ENCODE results near the gene STIM2. TPM values are rescaled to one million over a fixed set of nuclear protein-coding genes. Genes with fewer than 3 reads are reported as not detected.

STIM2 gene
- total and polyA plus RNA-seq, 10 of the 15 experiments (the other 5 are each of a cell fraction or from before 2014, with no cell fraction given), result 4.7 to 41.5 (median 16.9) TPM

DNA sequence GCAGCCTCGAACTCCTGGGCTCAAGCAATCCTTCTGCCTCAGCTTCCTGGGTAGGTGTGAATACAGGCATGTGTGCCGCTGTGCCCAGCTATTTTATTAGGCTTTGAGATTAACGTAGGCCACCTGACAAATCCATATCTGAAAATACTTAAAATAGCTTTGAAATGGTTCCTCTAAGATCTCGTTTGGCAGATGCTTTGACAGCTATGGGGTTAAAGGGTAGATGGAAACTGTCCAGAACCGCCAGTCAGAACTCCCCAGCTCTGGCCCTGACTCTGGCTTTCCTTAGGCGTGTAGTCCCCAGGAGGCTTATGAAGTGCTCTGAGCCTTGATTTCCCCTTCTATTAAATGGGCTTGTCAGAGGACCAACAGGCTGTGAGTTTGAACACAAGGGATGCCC lies 32.8 kb upstream of the STIM2 start:
- Histone ChIP-seq H3K79me2 (ENCODE audit: control insufficient read depth, insufficient read depth, low read length) (no peaks in the 10 kb centered on the region), H3K4me3 (no peak overlapping the region), H3K36me3 (ENCODE audit: control insufficient read depth in 2 of 2, insufficient read depth in 2 of 2, low read length in 1 of 2) (no peaks in the 10 kb centered on the region), H3K4me1 (ENCODE audit: control insufficient read depth, insufficient read depth, low read length) (peaks cover 15% of the 10 kb centered on the region), H3K9me3 (replicated peaks; ENCODE audit: control insufficient read depth, insufficient read depth, low read length) (peaks cover 6% of the 10 kb centered on the region; the same call in 2 of the 3 replicates), H2AFZ (ENCODE audit: control insufficient read depth, low read depth, low read length) (no peak overlapping the region), H3K27ac (ENCODE audit: control insufficient read depth, insufficient read depth) (no peak overlapping the region), H4K20me1 (ENCODE audit: control insufficient read depth, insufficient read depth) (no peaks in the 10 kb centered on the region), H3K9ac (ENCODE audit: control insufficient read depth, insufficient read depth, low read length) (no peak overlapping the region), H3K27me3 (replicated peaks in 1 of 2; ENCODE audit: control insufficient read depth in 2 of 2, insufficient read depth in 2 of 2, low read length in 1 of 2) (no peaks in the 10 kb centered on the region), H3K4me2 (ENCODE audit: control insufficient read depth, insufficient read depth) (no peak overlapping the region)
- ChIA-PET SMC1A (ENCODE audit: uncharacterized antibody, unreplicated experiment) (interaction anchor here (0.5 to 3.6 kb wide), 14 partner anchors 10 to 182 kb away, joined by 3 to 14 read pairs (median 4); partner anchors contain the start of gene STIM2), POLR2A (interaction anchor here (1.3 to 1.6 kb wide), 2 partner anchors 9 to 59 kb away, joined by 3 to 4 read pairs; no protein-coding TSS in a partner anchor), RAD21 (ENCODE audit: unreplicated experiment) (interaction anchor here (0.7 to 2.9 kb wide), 5 partner anchors 9 to 171 kb away, joined by 3 to 12 read pairs (median 3); no protein-coding TSS in a partner anchor), CTCF (interaction anchor here (0.5 to 1.1 kb wide), 2 partner anchors 10 to 13 kb away, joined by 3 read pairs; no protein-coding TSS in a partner anchor)
- WGBS (ENCODE audit: insufficient coverage, insufficient replicate concordance, low lambda C conversion rate, missing lambda C conversion rate), result 70% methylated on average over 6 of the region's 6 CpGs
- in situ Hi-C loops (cut with MboI) (no loop called here), intact Hi-C loops (cut with micrococcal nuclease; ENCODE audit: unreplicated experiment) (no loop called here)
- FAIRE-seq, result no peak
- no TSS peak for BruUV-seq (replicated peaks)
- no peak for ATAC-seq
- TF ChIP-seq GATAD2B (conservative IDR thresholded peaks at IDR 0.05; ENCODE audit: low read depth), result no peak
- no peak for TF ChIP-seq EP300 (IDR thresholded peaks at IDR 0.05; ENCODE audit: borderline replicate concordance in 1 of 2, control insufficient read depth in 1 of 2, low read depth in 2 of 2, low read length in 2 of 2)
- no peak for TF ChIP-seq EED (IDR thresholded peaks at IDR 0.05; ENCODE audit: low read depth)
- no peak for DNase-seq (ENCODE audit: low read depth, low spot score)

DNA sequence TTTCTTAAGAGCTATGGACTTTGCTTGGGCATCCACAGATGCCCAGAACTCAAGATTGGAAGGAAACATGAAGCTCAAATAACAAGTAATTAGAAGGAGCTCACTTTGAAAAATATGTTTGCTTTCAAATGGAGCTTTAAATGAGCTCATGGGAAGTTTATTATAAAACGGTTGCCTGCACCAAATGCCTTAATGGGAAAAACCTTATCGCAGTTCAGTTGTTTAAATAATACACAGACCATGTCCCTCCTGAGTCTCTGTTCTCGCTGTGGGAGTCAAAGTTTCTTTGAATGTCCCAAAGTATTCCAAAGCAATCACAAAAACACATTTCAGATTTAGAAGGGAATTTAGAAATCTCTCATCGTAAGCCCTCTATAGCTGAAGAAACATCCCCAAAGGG lies 31.6 kb upstream of the STIM2 start:
- ATAC-seq, result no peak
- WGBS (ENCODE audit: insufficient coverage, insufficient replicate concordance, low lambda C conversion rate, missing lambda C conversion rate), result 79% methylated on average over 4 of the region's 4 CpGs
- intact Hi-C loops (cut with micrococcal nuclease; ENCODE audit: unreplicated experiment) (no loop called here), in situ Hi-C loops (cut with MboI) (no loop called here)
- POLR2A ChIA-PET, result interaction anchor here (0.9 to 1.2 kb wide), 2 partner anchors 28 to 72 kb away, joined by 3 read pairs; no protein-coding TSS in a partner anchor
- no peak for TF ChIP-seq FOXM1 (IDR thresholded peaks at IDR 0.05; ENCODE audit: low read depth, low read length)
- TF ChIP-seq, protein P1, sequence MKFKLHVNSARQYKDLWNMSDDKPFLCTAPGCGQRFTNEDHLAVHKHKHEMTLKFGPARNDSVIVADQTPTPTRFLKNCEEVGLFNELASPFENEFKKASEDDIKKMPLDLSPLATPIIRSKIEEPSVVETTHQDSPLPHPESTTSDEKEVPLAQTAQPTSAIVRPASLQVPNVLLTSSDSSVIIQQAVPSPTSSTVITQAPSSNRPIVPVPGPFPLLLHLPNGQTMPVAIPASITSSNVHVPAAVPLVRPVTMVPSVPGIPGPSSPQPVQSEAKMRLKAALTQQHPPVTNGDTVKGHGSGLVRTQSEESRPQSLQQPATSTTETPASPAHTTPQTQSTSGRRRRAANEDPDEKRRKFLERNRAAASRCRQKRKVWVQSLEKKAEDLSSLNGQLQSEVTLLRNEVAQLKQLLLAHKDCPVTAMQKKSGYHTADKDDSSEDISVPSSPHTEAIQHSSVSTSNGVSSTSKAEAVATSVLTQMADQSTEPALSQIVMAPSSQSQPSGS (IDR thresholded peaks at IDR 0.05; ENCODE audit: low read length), result no peak
- no peak for TF ChIP-seq CBX3 (IDR thresholded peaks at IDR 0.05; ENCODE audit: borderline replicate concordance, low read depth)
- no peak for TF ChIP-seq IKZF1 (conservative IDR thresholded peaks at IDR 0.05)
- TF ChIP-seq, protein P2, sequence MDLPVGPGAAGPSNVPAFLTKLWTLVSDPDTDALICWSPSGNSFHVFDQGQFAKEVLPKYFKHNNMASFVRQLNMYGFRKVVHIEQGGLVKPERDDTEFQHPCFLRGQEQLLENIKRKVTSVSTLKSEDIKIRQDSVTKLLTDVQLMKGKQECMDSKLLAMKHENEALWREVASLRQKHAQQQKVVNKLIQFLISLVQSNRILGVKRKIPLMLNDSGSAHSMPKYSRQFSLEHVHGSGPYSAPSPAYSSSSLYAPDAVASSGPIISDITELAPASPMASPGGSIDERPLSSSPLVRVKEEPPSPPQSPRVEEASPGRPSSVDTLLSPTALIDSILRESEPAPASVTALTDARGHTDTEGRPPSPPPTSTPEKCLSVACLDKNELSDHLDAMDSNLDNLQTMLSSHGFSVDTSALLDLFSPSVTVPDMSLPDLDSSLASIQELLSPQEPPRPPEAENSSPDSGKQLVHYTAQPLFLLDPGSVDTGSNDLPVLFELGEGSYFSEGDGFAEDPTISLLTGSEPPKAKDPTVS (IDR thresholded peaks at IDR 0.05; ENCODE audit: low read depth, low read length), result no peak
- Histone ChIP-seq H3K4me3 (no peak overlapping the region), H3K9me3 (replicated peaks; ENCODE audit: control insufficient read depth, insufficient read depth, low read length) (peaks cover 2% of the 10 kb centered on the region; the same call in 2 of the 3 replicates), H3K4me1 (ENCODE audit: control insufficient read depth, insufficient read depth, low read length) (peaks cover 11% of the 10 kb centered on the region), H2AFZ (ENCODE audit: control insufficient read depth, low read depth, low read length) (no peak overlapping the region), H4K20me1 (ENCODE audit: control insufficient read depth, insufficient read depth) (no peaks in the 10 kb centered on the region), H3K4me2 (ENCODE audit: control insufficient read depth, insufficient read depth) (no peak overlapping the region), H3K36me3 (ENCODE audit: control insufficient read depth in 2 of 2, insufficient read depth in 2 of 2, low read length in 1 of 2) (no peaks in the 10 kb centered on the region), H3K9ac (ENCODE audit: control insufficient read depth, insufficient read depth, low read length) (no peak overlapping the region), H3K79me2 (ENCODE audit: control insufficient read depth, insufficient read depth, low read length) (no peaks in the 10 kb centered on the region), H3K27me3 (replicated peaks in 1 of 2; ENCODE audit: control insufficient read depth in 2 of 2, insufficient read depth in 2 of 2, low read length in 1 of 2) (no peaks in the 10 kb centered on the region), H3K27ac (ENCODE audit: control insufficient read depth, insufficient read depth) (no peak overlapping the region)
- no peak for DNase-seq (ENCODE audit: low read depth, low spot score)
- CTCF ChIA-PET, result interaction anchor here (0.9 to 1.5 kb wide), 4 partner anchors 9 to 110 kb away, joined by 3 to 4 read pairs (median 3); no protein-coding TSS in a partner anchor
- FAIRE-seq, result no peak
- BruUV-seq (replicated peaks), result no TSS peak
- RAD21 ChIA-PET (ENCODE audit: unreplicated experiment), result interaction anchor here (0.6 to 1.6 kb wide), 4 partner anchors 42 to 71 kb away, joined by 3 to 4 read pairs (median 3); no protein-coding TSS in a partner anchor
- SMC1A ChIA-PET (ENCODE audit: uncharacterized antibody, unreplicated experiment), result interaction anchor here (0.6 to 3.6 kb wide), 9 partner anchors 11 to 756 kb away, joined by 3 to 14 read pairs (median 5); no protein-coding TSS in a partner anchor

All from GM12878 (cell line).